Measurements from ENCODE around the gene RNFT2. TPM values are rescaled to one million over a fixed set of nuclear protein-coding genes. Genes with fewer than 3 reads are reported as not detected.

RNFT2 gene
- total RNA-seq, 1 experiment from 2014 or later, result 34.9 TPM

DNA sequence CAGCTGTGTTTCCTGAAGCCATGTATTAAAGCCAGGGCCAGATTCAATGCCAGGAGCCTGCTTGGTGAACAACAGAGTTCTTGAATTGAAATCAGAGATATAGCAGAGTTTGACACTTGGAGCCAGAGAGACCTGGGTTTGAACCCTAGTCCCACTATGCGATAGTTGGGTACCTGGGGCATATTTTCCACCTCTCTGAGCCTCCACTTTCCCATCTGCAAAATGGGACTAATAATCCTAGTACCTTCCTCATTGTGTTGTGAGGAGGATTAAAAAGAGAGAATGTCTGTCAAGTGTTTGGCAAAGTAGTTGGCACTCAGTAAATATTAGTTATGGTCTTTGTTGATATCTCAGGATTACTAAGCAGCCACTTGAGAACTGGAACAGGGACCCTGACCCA, 149.1 kb downstream of the RNFT2 start:
- Histone ChIP-seq H2AFZ (ENCODE audit: low read depth, low read length, poor library complexity, severe bottlenecking) (no peak overlapping the region), H3K9ac (ENCODE audit: low read length) (no peak overlapping the region), H3K79me2 (ENCODE audit: insufficient read depth, low read length) (no peaks in the 10 kb centered on the region), H3K36me3 (ENCODE audit: control insufficient read depth in 1 of 2, insufficient read depth in 2 of 2, low read length in 2 of 2) (no peaks in the 10 kb centered on the region), H3K4me1 (ENCODE audit: control insufficient read depth in 1 of 2, insufficient read depth in 2 of 2, low read length in 2 of 2) (no peaks in the 10 kb centered on the region), H3K4me3 (replicated peaks in 1 of 2; ENCODE audit: low read depth in 1 of 2, low read length in 2 of 2) (no peak overlapping the region), H3K9me3 (ENCODE audit: control insufficient read depth in 1 of 2, insufficient read depth in 1 of 2, low read depth in 1 of 2, low read length in 2 of 2) (no peaks in the 10 kb centered on the region), H3K27me3 (ENCODE audit: insufficient read depth, low read length) (no peaks in the 10 kb centered on the region), H3K27ac (ENCODE audit: low read depth, low read length) (no peak overlapping the region), H4K20me1 (ENCODE audit: insufficient read depth) (no peaks in the 10 kb centered on the region), H3K4me2 (ENCODE audit: low read length) (no peak overlapping the region), H3K9me2 (ENCODE audit: insufficient read depth) (no peaks in the 10 kb centered on the region)
- RAD21 ChIA-PET (ENCODE audit: low non-redundant PET in 1 of 2, low total read pairs in 2 of 2, uncharacterized antibody in 2 of 2, unreplicated experiment in 2 of 2), result no interaction called here
- CTCF ChIA-PET, result no interaction called here
- no TSS peak for BruUV-seq (replicated peaks)
- POLR2A ChIA-PET, result no interaction called here
- no peak for TF ChIP-seq POLR2A (IDR thresholded peaks at IDR 0.05; ENCODE audit: borderline replicate concordance, extremely low read depth, insufficient read depth, insufficient read length)
- no peak for TF ChIP-seq EZH2phosphoT487 (IDR thresholded peaks at IDR 0.05; ENCODE audit: borderline replicate concordance)
- TF ChIP-seq ZFX (IDR thresholded peaks at IDR 0.05), result no peak
- TF ChIP-seq, protein P1, sequence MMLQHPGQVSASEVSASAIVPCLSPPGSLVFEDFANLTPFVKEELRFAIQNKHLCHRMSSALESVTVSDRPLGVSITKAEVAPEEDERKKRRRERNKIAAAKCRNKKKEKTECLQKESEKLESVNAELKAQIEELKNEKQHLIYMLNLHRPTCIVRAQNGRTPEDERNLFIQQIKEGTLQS (IDR thresholded peaks at IDR 0.05), result no peak
- TF ChIP-seq CBX3 (IDR thresholded peaks at IDR 0.05; ENCODE audit: low read depth), result no peak
- TF ChIP-seq CEBPB (IDR thresholded peaks at IDR 0.05; ENCODE audit: low read depth), result no peak
- no peak for TF ChIP-seq YY1 (IDR thresholded peaks at IDR 0.05; ENCODE audit: extremely low read depth, insufficient replicate concordance, low read depth, low read length)
- TF ChIP-seq FOSL1 (IDR thresholded peaks at IDR 0.05; ENCODE audit: low read depth), result no peak
- no peak for TF ChIP-seq ELF1 (IDR thresholded peaks at IDR 0.05; ENCODE audit: borderline replicate concordance, low read depth)
- TF ChIP-seq SRF (IDR thresholded peaks at IDR 0.05; ENCODE audit: low read depth), result no peak
- no peak for ATAC-seq
- intact Hi-C loops (cut with micrococcal nuclease), result no loop called here
- DNase-seq (ENCODE audit: low read depth, low spot score), result no peak

DNA sequence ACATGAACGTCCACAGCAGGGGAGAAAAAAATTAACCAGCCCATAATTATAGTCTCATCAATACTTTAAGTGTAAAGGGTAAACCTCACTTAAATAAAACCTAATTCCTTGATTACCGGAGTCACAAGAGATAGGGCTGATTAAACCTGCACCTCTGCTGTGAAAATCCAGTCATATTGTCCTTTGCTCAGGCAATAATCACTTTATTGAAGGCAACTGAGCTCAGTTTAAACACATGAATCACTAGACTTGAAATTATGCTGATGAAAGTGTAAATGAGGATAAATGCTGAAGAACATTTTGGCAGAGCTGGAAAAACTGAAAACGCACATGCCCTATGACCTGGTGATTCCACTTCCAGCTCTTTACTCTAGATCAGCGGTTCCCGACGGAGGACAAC, 149.8 kb downstream of the RNFT2 start:
- TF ChIP-seq, protein P2, sequence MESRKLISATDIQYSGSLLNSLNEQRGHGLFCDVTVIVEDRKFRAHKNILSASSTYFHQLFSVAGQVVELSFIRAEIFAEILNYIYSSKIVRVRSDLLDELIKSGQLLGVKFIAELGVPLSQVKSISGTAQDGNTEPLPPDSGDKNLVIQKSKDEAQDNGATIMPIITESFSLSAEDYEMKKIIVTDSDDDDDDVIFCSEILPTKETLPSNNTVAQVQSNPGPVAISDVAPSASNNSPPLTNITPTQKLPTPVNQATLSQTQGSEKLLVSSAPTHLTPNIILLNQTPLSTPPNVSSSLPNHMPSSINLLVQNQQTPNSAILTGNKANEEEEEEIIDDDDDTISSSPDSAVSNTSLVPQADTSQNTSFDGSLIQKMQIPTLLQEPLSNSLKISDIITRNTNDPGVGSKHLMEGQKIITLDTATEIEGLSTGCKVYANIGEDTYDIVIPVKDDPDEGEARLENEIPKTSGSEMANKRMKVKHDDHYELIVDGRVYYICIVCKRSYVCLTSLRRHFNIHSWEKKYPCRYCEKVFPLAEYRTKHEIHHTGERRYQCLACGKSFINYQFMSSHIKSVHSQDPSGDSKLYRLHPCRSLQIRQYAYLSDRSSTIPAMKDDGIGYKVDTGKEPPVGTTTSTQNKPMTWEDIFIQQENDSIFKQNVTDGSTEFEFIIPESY (IDR thresholded peaks at IDR 0.05; ENCODE audit: extremely low read depth, insufficient replicate concordance, low read length), result no peak
- TF ChIP-seq, protein P3, sequence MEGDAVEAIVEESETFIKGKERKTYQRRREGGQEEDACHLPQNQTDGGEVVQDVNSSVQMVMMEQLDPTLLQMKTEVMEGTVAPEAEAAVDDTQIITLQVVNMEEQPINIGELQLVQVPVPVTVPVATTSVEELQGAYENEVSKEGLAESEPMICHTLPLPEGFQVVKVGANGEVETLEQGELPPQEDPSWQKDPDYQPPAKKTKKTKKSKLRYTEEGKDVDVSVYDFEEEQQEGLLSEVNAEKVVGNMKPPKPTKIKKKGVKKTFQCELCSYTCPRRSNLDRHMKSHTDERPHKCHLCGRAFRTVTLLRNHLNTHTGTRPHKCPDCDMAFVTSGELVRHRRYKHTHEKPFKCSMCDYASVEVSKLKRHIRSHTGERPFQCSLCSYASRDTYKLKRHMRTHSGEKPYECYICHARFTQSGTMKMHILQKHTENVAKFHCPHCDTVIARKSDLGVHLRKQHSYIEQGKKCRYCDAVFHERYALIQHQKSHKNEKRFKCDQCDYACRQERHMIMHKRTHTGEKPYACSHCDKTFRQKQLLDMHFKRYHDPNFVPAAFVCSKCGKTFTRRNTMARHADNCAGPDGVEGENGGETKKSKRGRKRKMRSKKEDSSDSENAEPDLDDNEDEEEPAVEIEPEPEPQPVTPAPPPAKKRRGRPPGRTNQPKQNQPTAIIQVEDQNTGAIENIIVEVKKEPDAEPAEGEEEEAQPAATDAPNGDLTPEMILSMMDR (IDR thresholded peaks at IDR 0.05 in 2 of 3, conservative IDR thresholded peaks at IDR 0.05 in 1 of 3; ENCODE audit: borderline replicate concordance in 1 of 3, insufficient read depth in 1 of 3, low read depth in 2 of 3, low read length in 2 of 3), result no peak
- TF ChIP-seq RAD21 (IDR thresholded peaks at IDR 0.05; ENCODE audit: low read depth), result no peak
- TF ChIP-seq SP1 (IDR thresholded peaks at IDR 0.05; ENCODE audit: low read depth), result no peak
- CTCF ChIA-PET, result no interaction called here
- H3K4me1 ChIP-seq (ENCODE audit: control insufficient read depth in 1 of 2, insufficient read depth in 2 of 2, low read length in 2 of 2), result no peaks in the 10 kb centered on the region
- no peak overlapping the region for H3K27ac ChIP-seq (ENCODE audit: low read depth, low read length)
- intact Hi-C loops (cut with micrococcal nuclease), result no loop called here
- no peak overlapping the region for H3K4me2 ChIP-seq (ENCODE audit: low read length)
- ATAC-seq (no peak), DNase-seq (ENCODE audit: low read depth, low spot score) (no peak)
- BruUV-seq (replicated peaks), result no TSS peak
- no peaks in the 10 kb centered on the region for H4K20me1 ChIP-seq (ENCODE audit: insufficient read depth)
- no peaks in the 10 kb centered on the region for H3K79me2 ChIP-seq (ENCODE audit: insufficient read depth, low read length)
- H3K36me3 ChIP-seq (ENCODE audit: control insufficient read depth in 1 of 2, insufficient read depth in 2 of 2, low read length in 2 of 2), result no peaks in the 10 kb centered on the region
- H3K27me3 ChIP-seq (ENCODE audit: insufficient read depth, low read length), result no peaks in the 10 kb centered on the region
- no peak overlapping the region for H2AFZ ChIP-seq (ENCODE audit: low read depth, low read length, poor library complexity, severe bottlenecking)
- RAD21 ChIA-PET (ENCODE audit: low non-redundant PET in 1 of 2, low total read pairs in 2 of 2, uncharacterized antibody in 2 of 2, unreplicated experiment in 2 of 2), result no interaction called here
- H3K9me2 ChIP-seq (ENCODE audit: insufficient read depth), result no peaks in the 10 kb centered on the region
- H3K9me3 ChIP-seq (ENCODE audit: control insufficient read depth in 1 of 2, insufficient read depth in 1 of 2, low read depth in 1 of 2, low read length in 2 of 2), result no peaks in the 10 kb centered on the region
- no peak overlapping the region for H3K4me3 ChIP-seq (replicated peaks in 1 of 2; ENCODE audit: low read depth in 1 of 2, low read length in 2 of 2)
- POLR2A ChIA-PET, result no interaction called here
- H3K9ac ChIP-seq (ENCODE audit: low read length), result no peak overlapping the region

Data from HCT116 (cell line).